ENCODE data around the gene SYDE1. TPM values are rescaled to one million over a fixed set of nuclear protein-coding genes. Genes with fewer than 3 reads are reported as not detected.

SYDE1 gene
- total RNA-seq, 1 donor from 2014 or later, result 20.4 TPM

- DNase-seq (ENCODE audit: low spot score), result no peak
These were observed 1.1 kb downstream of the SYDE1 start for GRCh38 chr19:15108145-15108844.

- no peak for DNase-seq (ENCODE audit: low spot score)
These were observed 1.9 kb downstream of the SYDE1 start for GRCh38 chr19:15108845-15109767.

GRCh38 chr19:15109768-15110417, 2.7 kb downstream of the SYDE1 start:
- no peak for DNase-seq (ENCODE audit: low spot score)

GRCh38 chr19:15110418-15110815, 3.2 kb downstream of the SYDE1 start:
- no peak for DNase-seq (ENCODE audit: low spot score)

GRCh38 chr19:15111758-15112157, 4.6 kb downstream of the SYDE1 start:
- DNase-seq (ENCODE audit: low spot score), result no peak

GRCh38 chr19:15112385-15112784, 5.2 kb downstream of the SYDE1 start:
- DNase-seq (ENCODE audit: low spot score), result no peak

GRCh38 chr19:15113245-15114152, 6.3 kb downstream of the SYDE1 start:
- DNase-seq (ENCODE audit: low spot score), result no peak

- DNase-seq (ENCODE audit: low spot score), result no peak
These were observed 6.9 kb downstream of the SYDE1 start for GRCh38 chr19:15114153-15114540.

- DNase-seq (ENCODE audit: low spot score), result peak; percentile 69
These were observed 7.9 kb downstream of the SYDE1 start for GRCh38 chr19:15115080-15115479.

GRCh38 chr19:15115762-15116615, 8.8 kb downstream of the SYDE1 start:
- DNase-seq (ENCODE audit: low spot score), result no peak

- no peak for DNase-seq (ENCODE audit: low spot score)
These were observed 9.7 kb downstream of the SYDE1 start for GRCh38 chr19:15116856-15117255.

GRCh38 chr19:15118248-15118647, 11.0 kb downstream of the SYDE1 start:
- DNase-seq (ENCODE audit: low spot score), result peak; percentile 48

GRCh38 chr19:15118789-15119494, 11.7 kb downstream of the SYDE1 start:
- no peak for DNase-seq (ENCODE audit: low spot score)

- DNase-seq (ENCODE audit: low spot score), result no peak
These were observed 13.2 kb downstream of the SYDE1 start for GRCh38 chr19:15120135-15121026.

GRCh38 chr19:15122331-15123030, 15.3 kb downstream of the SYDE1 start:
- no peak for DNase-seq (ENCODE audit: low spot score)

GRCh38 chr19:15123031-15123890, 16.1 kb downstream of the SYDE1 start:
- no peak for DNase-seq (ENCODE audit: low spot score)

- peak; percentile 56 for DNase-seq (ENCODE audit: low spot score)
These were observed 16.7 kb downstream of the SYDE1 start for GRCh38 chr19:15123900-15124299.

Measured in ureter (tissue), 1 donor.